ENCODE measurements around the gene AMELX.

- no peak for TF ChIP-seq CTCF (IDR thresholded peaks at IDR 0.05)
- no peak for TF ChIP-seq SIN3A (IDR thresholded peaks at IDR 0.05; ENCODE audit: borderline replicate concordance, insufficient read depth, low read depth, low read length)
Measured at GRCh38 chrX:11341274-11342201, 48.3 kb downstream of the AMELX start.
